HuH-7.5 (cell line): ENCODE measurements around the gene TRIM54.
"Not testable (repeated sequence)": the region's sequence is repeated elsewhere in the genome, so short reads cannot be mapped to it uniquely, and the experiment has no call there.

Experiments
- DNase-seq: peaks from one replicate; pipeline ENCODE4 v3.0.0; 2011; ENCODE audit warnings: low spot score

The TRIM54 gene

GRCh38 chr2:27258051-27258450 lies 24.2 kb upstream of the TRIM54 start:
- no peak for DNase-seq

- no peak for DNase-seq
Measured at GRCh38 chr2:27261241-27261925, 20.8 kb upstream of the TRIM54 start.

GRCh38 chr2:27261926-27262298 lies 20.3 kb upstream of the TRIM54 start:
- no peak for DNase-seq

- DNase-seq = peak; percentile 90
Measured at GRCh38 chr2:27262379-27263286, 19.6 kb upstream of the TRIM54 start, which contains the start of gene SLC30A3. TSS of gene SLC30A3 (minus strand) at chr2:27263047. CDS start at chr2:27262906, 141 bp downstream.

GRCh38 chr2:27263287-27264252 lies 18.7 kb upstream of the TRIM54 start:
- peak; percentile 49 for DNase-seq

GRCh38 chr2:27264253-27264752 lies 17.9 kb upstream of the TRIM54 start:
- DNase-seq = no peak

GRCh38 chr2:27264753-27265535 lies 17.3 kb upstream of the TRIM54 start:
- DNase-seq = peak; percentile 93

- no peak for DNase-seq
Measured at GRCh38 chr2:27265536-27265870, 16.7 kb upstream of the TRIM54 start.

GRCh38 chr2:27268296-27268695 lies 13.9 kb upstream of the TRIM54 start:
- DNase-seq = not testable (repeated sequence)

GRCh38 chr2:27270131-27270530 lies 12.1 kb upstream of the TRIM54 start:
- no peak for DNase-seq

- no peak for DNase-seq
Measured at GRCh38 chr2:27270670-27271069, 11.6 kb upstream of the TRIM54 start.

GRCh38 chr2:27271631-27272340 lies 10.4 kb upstream of the TRIM54 start:
- no peak for DNase-seq

GRCh38 chr2:27272537-27273522 lies 9.4 kb upstream of the TRIM54 start:
- DNase-seq = not testable (repeated sequence)

GRCh38 chr2:27275211-27276150 lies 6.7 kb upstream of the TRIM54 start, which contains the start of gene DNAJC5G:
TSS of gene DNAJC5G (plus strand) at chr2:27275433. CDS start at chr2:27276729, 1,296 bp downstream.
- no peak for DNase-seq

- no peak for DNase-seq
Measured at GRCh38 chr2:27278010-27278409, 4.2 kb upstream of the TRIM54 start.

- DNase-seq = no peak
Measured at GRCh38 chr2:27280826-27281225, 1.4 kb upstream of the TRIM54 start.

GRCh38 chr2:27281442-27281841 lies 787 bp upstream of the TRIM54 start:
- DNase-seq = no peak

GRCh38 chr2:27282892-27283291 lies 663 bp downstream of the TRIM54 start:
- DNase-seq = no peak
